GM21390 (cell line): ENCODE data around the gene CMIP.

Source experiments
- ATAC-seq: cut with Tn5 transposase; IDR thresholded peaks from one replicate; pipeline ENCODE4 v1.9.1; 2021; ENCODE audit not compliant: unreplicated experiment

CMIP gene

GRCh38 chr16:81445966-81446906 lies 1.6 kb downstream of the CMIP start:
- no peak for ATAC-seq

GRCh38 chr16:81446907-81447268 lies 2.3 kb downstream of the CMIP start:
- ATAC-seq = no peak

GRCh38 chr16:81447383-81448101 lies 2.9 kb downstream of the CMIP start:
- ATAC-seq = no peak

GRCh38 chr16:81448154-81449131 lies 3.8 kb downstream of the CMIP start:
- no peak for ATAC-seq

- ATAC-seq = no peak
These were observed 4.6 kb downstream of the CMIP start for GRCh38 chr16:81449241-81449640.

GRCh38 chr16:81449899-81450608 lies 5.4 kb downstream of the CMIP start:
- no peak for ATAC-seq

GRCh38 chr16:81450783-81451491 lies 6.3 kb downstream of the CMIP start:
- no peak for ATAC-seq

GRCh38 chr16:81451753-81452680 lies 7.4 kb downstream of the CMIP start:
- ATAC-seq = no peak

GRCh38 chr16:81453091-81453728 lies 8.6 kb downstream of the CMIP start:
- no peak for ATAC-seq

- no peak for ATAC-seq
These were observed 9.4 kb downstream of the CMIP start for GRCh38 chr16:81454044-81454443.

- ATAC-seq = no peak
These were observed 10.4 kb downstream of the CMIP start for GRCh38 chr16:81455006-81455405.

- ATAC-seq = no peak
These were observed 11.3 kb downstream of the CMIP start for GRCh38 chr16:81455720-81456494.

- no peak for ATAC-seq
These were observed 12.1 kb downstream of the CMIP start for GRCh38 chr16:81456523-81457325.

- no peak for ATAC-seq
These were observed 12.9 kb downstream of the CMIP start for GRCh38 chr16:81457326-81458133.

- ATAC-seq = no peak
These were observed 13.6 kb downstream of the CMIP start for GRCh38 chr16:81458149-81458669.
